Upper lobe of left lung (tissue), 4 donors: ENCODE measurements around the gene MIER2.
"Not testable (repeated sequence)": the region's sequence is repeated elsewhere in the genome, so short reads cannot be mapped to it uniquely, and the experiment has no call there.

Experiments
- CTCF ChIP-seq, 6 experiments: fragments of 450-650 bp in 4 of 6; fragments of 200-600 bp in 2 of 6; sonication (generic) in 2 of 6; IDR thresholded peaks; one replicate each; pipeline ENCODE4 v1.5.1; 2016 to 2019; ENCODE audit warnings: antibody characterized with exemption in 6 of 6
- EP300 ChIP-seq, 4 donors: sonication (generic); formaldehyde crosslinking; IDR thresholded peaks; one replicate each; pipeline ENCODE4 v1.5.1; 2017; ENCODE audit warnings: antibody characterized with exemption in 4 of 4, control low read depth in 2 of 4
- POLR2A ChIP-seq, 4 donors: fragments of 450-650 bp; IDR thresholded peaks; one replicate each; pipeline ENCODE4 v1.5.1; 2016 to 2017; ENCODE audit warnings: antibody characterized with exemption in 4 of 4, mild to moderate bottlenecking in 2 of 4
- POLR2AphosphoS5 ChIP-seq, 2 donors: sonication (generic); formaldehyde crosslinking; IDR thresholded peaks; one replicate each; pipeline ENCODE4 v1.5.1; 2017; ENCODE audit warnings: antibody characterized with exemption in 2 of 2

GRCh38 chr19:380618-381219 lies 36.1 kb upstream of the MIER2 start:
- TF ChIP-seq CTCF, POLR2A, POLR2AphosphoS5, EP300 (IDR thresholded peaks at IDR 0.05): not testable (repeated sequence)
